Stimulated activated CD8-positive, alpha-beta memory T cell treated with anti-CD3 and anti-CD28 coated beads, Interleukin-4, amount 100 ng/mL, for 48 hours (primary cell): ENCODE data around the gene MYT1.
"Not testable (repeated sequence)": the region's sequence is repeated elsewhere in the genome, so short reads cannot be mapped to it uniquely, and the experiment has no call there.

Experiments used
- DNase-seq: peaks from one replicate; pipeline ENCODE4 v3.0.0-alpha.2; 2020

MYT1 gene

DNA sequence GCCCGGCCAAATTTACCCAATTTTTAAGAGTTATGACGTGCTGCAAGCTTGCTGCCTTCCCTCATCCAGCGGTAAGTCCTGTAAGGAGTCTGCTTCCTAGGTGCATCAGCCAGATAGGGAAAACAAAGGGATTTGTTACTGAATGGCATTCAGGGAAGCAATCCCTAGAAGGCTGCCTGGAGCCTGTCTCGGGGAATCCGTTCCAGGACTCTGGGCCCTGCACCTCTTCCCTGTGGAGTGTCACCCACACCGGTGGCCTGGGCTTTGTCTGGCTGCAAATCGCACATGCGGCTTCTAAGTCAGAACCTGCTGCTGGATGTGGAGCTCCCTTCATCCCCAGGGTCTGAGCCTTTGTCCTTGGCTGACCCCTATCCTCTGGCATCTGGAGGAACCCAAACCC is 7.0 kb downstream of the MYT1 start:
- no peak for DNase-seq

- no peak for DNase-seq
These were observed 8.9 kb downstream of the MYT1 start for GRCh38 chr20:64173116-64173515.

DNA sequence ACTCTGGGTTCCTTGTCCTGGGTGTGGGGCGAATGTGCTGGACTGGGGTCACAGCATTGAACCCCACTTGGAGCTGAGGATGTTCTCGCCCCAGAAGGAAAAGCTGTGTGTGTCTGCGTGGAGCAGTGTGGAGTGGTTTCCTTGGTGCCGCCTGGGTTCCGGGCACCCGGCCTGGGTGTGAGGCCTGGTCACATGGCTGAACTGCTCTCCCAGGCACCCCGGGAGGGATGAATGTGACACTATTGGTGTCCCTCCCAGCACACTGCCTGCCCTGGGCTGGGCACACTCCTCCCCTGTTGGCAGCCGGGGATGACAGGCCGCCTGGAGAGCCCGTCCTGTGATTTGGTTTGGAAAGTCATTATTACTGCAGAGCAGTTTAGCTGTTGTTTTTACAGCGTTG is 12.3 kb downstream of the MYT1 start:
- DNase-seq, result no peak

DNA sequence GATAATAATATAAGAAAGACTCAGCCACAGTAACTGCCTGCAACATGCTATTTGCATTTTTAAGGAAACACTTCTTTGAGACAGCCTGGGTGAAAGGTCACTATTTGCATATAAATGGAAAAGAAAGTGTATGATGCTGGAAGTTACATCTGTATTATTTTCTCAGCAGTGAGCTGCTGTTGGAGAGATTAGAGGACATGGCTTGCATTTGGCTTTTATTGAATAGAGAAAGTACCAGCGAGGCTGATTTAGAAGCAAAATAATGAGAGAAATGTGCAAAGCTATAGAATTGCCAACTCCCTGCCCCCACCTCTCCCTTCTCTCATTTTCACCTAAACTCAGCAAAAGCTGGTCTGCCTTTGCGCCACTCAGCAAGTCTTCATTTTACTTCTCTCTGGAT is 12.7 kb downstream of the MYT1 start:
- DNase-seq, result no peak

- DNase-seq, result no peak
These were observed 13.1 kb downstream of the MYT1 start for GRCh38 chr20:64177384-64177783.

- no peak for DNase-seq
These were observed 13.5 kb downstream of the MYT1 start for GRCh38 chr20:64177787-64178186.

DNA sequence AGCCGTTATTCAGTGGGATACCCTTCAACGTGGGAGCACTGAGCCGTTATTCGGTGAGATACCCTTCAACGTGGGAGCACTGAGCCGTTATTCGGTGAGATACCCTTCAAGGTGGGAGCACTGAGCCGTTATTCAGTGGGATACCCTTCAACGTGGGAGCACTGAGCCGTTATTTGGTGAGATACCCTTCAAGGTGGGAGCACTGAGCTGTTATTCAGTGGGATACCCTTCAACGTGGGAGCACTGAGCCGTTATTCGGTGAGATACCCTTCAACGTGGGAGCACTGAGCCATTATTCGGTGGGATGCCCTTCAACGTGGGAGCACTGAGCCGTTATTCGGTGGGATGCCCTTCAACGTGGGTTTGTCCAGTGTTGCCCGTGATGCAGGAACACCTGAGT is 14.7 kb downstream of the MYT1 start:
- DNase-seq, result not testable (repeated sequence)

GRCh38 chr20:64179805-64180204 is 15.6 kb downstream of the MYT1 start:
- no peak for DNase-seq

DNA sequence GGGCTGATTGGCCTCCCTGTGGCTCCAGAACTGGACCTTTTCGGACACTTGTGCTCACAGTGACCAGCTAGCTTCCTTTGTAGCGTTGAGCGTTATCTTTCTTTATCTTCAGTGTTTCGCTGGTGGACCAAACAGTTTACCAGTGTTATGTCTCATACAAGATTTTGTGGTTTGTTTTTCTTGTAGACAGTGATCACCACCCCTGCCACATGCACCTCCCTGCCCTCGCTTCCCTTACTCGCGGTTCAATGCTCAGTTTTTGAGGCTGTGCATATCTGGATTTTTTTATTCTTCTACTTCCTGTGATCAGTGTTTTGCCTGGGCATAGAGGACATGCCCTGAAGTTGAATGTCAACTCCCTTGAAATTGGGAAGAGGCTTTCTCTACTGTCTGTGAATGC is 16.4 kb downstream of the MYT1 start:
- no peak for DNase-seq

- DNase-seq, result no peak
These were observed 17.1 kb downstream of the MYT1 start for GRCh38 chr20:64181391-64181790.

DNA sequence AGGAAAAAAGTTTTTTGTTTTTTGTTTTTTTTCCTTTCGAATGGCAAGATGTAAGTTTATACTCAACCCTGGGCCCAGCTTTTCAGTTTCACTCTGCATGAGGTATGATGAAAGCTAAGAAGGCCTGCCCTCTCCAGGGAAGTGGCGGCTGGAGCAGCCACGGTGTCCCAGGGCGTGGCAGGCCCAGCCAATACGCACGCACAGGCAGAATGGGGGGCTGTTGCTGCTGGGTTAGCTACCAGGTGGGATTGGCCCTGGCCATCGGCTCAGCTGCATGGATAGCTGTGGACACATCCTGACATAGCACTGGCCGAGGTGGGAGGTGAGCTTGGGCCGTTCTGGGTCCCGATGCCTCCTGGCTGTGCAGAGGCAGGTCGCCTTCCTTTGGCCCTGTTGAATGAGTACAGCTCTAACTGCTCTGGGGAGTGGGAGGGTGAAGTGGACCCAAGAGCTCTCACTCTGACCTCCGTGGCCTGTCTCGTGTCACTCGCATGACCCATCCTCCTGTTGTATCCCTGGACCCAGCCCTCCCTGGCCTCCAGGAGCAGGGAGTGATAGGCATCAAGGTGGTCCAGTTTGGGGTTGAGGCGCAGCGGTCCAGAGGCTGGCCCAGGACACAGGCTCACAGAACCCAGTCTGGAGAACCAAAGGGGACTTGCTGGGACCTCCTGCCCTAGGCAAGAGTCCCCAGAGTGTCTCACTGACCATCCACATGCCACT is 18.1 kb downstream of the MYT1 start:
- DNase-seq, result no peak

- DNase-seq, result no peak
These were observed 19.1 kb downstream of the MYT1 start for GRCh38 chr20:64183313-64183712.

DNA sequence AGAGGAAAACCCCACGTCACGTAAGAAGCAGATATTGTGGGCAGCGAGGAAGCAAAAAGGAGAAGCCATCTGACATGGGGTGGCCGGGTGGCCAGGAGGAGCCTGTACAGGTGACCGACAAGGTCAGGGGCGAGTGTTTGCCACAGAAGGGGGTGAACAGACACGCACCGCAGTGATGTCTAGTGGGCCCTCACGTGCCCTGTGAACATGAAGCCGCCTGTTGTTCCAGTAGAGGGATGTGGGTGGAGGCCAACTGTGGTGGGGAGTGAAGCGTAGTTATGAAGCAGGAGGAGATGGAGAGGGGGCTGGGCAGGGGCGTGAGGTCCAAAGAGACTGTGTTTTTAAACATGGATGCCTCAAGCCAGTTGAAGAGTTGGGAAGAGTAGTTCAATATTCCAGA is 20.5 kb downstream of the MYT1 start:
- no peak for DNase-seq

- DNase-seq, result no peak
These were observed 21.1 kb downstream of the MYT1 start for GRCh38 chr20:64185276-64185900.

DNA sequence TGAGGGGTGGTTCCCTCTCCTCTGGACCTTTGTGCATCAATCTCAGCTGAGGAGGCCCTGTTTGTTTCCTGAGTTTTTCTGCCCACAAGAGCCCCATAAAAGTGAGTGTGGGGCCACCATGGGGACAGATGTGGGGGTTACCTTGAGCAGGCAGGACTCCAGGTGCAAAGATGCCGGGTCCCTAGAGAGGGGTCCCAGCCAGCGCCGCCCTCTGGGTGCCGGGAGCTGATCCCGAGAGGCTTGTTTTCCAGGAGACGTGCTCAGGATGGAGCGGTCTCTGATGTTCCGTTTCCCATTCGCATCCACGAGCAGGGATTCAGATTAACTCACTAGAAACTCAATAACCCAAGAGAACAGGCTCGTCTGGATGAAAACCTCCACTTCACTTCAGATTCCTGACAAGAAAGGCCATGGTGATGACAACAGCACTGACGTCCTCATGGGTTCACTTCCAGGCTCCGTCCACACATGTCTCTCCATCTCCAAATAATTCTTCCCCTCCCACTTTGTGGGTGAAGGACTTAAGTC is 21.9 kb downstream of the MYT1 start:
- no peak for DNase-seq

- not testable (repeated sequence) for DNase-seq
These were observed 23.0 kb downstream of the MYT1 start for GRCh38 chr20:64187213-64187612.

GRCh38 chr20:64188091-64188490 is 23.8 kb downstream of the MYT1 start:
- DNase-seq, result no peak

- DNase-seq, result no peak
These were observed 24.7 kb downstream of the MYT1 start for GRCh38 chr20:64188682-64189529.

DNA sequence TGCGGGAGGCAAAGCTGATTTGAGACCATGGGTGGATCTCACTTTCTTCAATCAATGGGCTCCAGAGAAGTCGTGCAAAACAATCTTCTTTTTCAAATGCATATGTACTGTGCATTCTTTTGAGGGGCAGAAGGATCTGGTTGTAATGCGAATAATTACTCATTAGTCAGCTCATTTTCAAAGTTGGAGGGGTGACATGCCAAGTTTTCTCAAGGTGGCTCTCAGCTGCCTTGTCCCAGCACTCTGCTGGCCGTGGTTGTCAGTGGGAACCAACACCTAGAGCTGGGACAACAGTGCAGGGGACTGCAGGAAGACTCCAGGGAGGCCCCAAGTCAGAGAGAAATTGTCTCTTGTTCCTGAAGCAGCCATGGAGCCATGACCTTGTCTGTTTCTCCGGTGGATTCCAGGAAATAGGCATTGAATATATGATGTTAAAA is 25.3 kb downstream of the MYT1 start:
- no peak for DNase-seq

- no peak for DNase-seq
These were observed 25.7 kb downstream of the MYT1 start for GRCh38 chr20:64189986-64190385.

- DNase-seq, result no peak
These were observed 26.8 kb downstream of the MYT1 start for GRCh38 chr20:64191002-64191401.

GRCh38 chr20:64192406-64192805 is 28.2 kb downstream of the MYT1 start:
- DNase-seq, result no peak

- DNase-seq, result no peak
These were observed 28.8 kb downstream of the MYT1 start for GRCh38 chr20:64193058-64193457.

DNA sequence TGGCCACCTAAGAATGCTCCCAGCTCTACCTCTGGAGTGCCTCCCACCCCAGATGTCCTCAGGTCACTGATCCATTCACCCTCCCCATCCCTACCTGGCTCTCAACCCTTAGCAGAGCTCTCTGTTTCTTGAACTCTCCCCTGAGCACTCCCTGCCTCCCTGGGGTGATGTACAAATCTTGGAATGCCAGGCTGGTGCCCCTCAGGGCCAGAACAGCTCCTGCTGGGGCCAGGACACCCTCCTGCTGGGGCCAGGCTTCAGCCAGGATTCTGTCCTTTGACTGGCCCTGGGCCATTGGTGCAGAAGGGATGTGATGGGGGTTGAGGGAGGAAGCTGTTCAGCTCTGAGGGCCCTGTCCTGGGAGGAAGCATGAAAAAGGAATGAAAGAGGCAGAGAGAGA is 30.0 kb downstream of the MYT1 start:
- DNase-seq, result no peak
